AG09309 (cell line): ENCODE data around the gene RBM17.

Experiments used
- DNase-seq: peaks from one replicate; pipeline ENCODE4 v3.0.0-alpha.2; 2010; ENCODE audit warnings: low read depth
- H3K4me3 ChIP-seq: 2 replicates; pipeline ENCODE4 v1.5.1; 2011; ENCODE audit warnings: mild to moderate bottlenecking, low read depth, low read length, moderate library complexity; ENCODE audit not compliant: control insufficient read depth
- CTCF ChIP-seq: IDR thresholded peaks from 2 replicates; pipeline ENCODE4 v1.5.1; 2011; ENCODE audit warnings: mild to moderate bottlenecking, low read depth, low read length, inconsistent platforms; ENCODE audit not compliant: insufficient read depth, control insufficient read depth; ENCODE audit errors: missing control alignments

RBM17 gene

GRCh38 chr10:6052247-6053221, 36.3 kb upstream of the RBM17 start:
- DNase-seq: no peak
- H3K4me3 ChIP-seq: no peak overlapping the region
- TF ChIP-seq CTCF: no peak

- no peak for TF ChIP-seq CTCF
- no peak overlapping the region for H3K4me3 ChIP-seq
- no peak for DNase-seq
These were observed 35.5 kb upstream of the RBM17 start for GRCh38 chr10:6053303-6053702.

GRCh38 chr10:6053816-6054631, 34.8 kb upstream of the RBM17 start:
- no peak for DNase-seq
- H3K4me3 ChIP-seq: no peak overlapping the region
- TF ChIP-seq CTCF: no peak

- H3K4me3 ChIP-seq: no peak overlapping the region
- no peak for DNase-seq
- TF ChIP-seq CTCF: no peak
These were observed 34.0 kb upstream of the RBM17 start for GRCh38 chr10:6054884-6055283.

GRCh38 chr10:6055929-6056328, 32.9 kb upstream of the RBM17 start:
- no peak overlapping the region for H3K4me3 ChIP-seq
- no peak for DNase-seq
- no peak for TF ChIP-seq CTCF

GRCh38 chr10:6056411-6057135, 32.3 kb upstream of the RBM17 start:
- TF ChIP-seq CTCF: no peak
- no peak for DNase-seq

More at GRCh38 chr10:6056411-6057135, 32.3 kb upstream of the RBM17 start:
- H3K4me3 ChIP-seq: no peak overlapping the region
